ENCODE measurements around the gene MMAB.

MMAB gene

GRCh38 chr12:109535231-109535862 is 38.0 kb downstream of the MMAB start:
- DNase-seq: no peak

- DNase-seq: no peak
These were observed 38.8 kb downstream of the MMAB start for GRCh38 chr12:109534456-109534855.

DNA sequence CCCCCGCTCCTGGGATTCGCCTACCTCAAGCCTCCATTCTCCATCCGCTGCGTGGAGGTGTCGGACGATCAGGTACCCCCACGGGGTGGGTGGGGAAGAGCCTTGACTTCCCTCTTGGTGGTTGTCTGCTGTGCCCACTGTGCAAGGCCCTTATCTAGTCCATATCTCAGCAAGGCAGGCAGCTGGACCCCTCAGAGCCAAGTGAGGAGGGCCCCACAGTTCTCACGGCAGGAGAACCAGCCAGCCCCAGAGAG is 39.9 kb downstream of the MMAB start:
- no peak for DNase-seq

DNA sequence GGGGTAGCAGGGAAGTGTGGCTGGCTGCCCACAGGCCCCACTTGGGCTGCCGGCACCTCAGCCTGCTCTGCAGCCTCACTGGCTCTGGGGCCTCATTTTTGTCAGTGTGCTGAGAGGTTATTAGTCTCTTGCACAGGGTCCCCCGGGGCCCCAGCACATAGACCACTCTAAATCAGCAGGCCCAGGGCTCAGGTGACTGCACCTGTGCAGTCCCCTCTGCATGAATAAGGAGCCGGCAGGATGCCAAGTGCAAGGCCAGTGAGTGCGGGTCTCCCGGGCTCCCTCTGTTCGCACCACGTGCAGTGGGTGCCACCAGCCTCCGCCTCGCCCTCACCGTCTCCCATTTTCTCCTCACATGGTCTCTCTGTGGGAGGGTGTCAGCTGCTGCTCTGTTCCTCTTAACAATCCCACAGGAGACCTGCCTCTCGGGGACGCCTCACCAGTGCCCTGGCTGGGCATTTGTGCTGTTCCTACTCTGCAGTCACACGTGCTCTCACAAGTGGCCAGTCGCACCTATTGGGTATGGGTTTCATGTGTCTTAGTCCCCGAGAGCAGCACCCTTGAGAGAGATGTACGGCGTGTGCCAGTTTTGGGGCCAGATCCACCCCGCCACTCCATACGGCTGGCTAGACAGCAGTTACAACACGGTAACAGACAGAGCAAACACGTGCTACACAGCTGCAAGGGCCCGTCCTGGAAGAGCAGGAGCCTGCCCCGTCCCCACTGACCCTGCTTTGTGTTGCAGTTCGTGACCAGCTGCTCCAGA is 40.4 kb downstream of the MMAB start:
- no peak for DNase-seq

GRCh38 chr12:109531411-109531810 is 41.9 kb downstream of the MMAB start:
- no peak for DNase-seq

DNA sequence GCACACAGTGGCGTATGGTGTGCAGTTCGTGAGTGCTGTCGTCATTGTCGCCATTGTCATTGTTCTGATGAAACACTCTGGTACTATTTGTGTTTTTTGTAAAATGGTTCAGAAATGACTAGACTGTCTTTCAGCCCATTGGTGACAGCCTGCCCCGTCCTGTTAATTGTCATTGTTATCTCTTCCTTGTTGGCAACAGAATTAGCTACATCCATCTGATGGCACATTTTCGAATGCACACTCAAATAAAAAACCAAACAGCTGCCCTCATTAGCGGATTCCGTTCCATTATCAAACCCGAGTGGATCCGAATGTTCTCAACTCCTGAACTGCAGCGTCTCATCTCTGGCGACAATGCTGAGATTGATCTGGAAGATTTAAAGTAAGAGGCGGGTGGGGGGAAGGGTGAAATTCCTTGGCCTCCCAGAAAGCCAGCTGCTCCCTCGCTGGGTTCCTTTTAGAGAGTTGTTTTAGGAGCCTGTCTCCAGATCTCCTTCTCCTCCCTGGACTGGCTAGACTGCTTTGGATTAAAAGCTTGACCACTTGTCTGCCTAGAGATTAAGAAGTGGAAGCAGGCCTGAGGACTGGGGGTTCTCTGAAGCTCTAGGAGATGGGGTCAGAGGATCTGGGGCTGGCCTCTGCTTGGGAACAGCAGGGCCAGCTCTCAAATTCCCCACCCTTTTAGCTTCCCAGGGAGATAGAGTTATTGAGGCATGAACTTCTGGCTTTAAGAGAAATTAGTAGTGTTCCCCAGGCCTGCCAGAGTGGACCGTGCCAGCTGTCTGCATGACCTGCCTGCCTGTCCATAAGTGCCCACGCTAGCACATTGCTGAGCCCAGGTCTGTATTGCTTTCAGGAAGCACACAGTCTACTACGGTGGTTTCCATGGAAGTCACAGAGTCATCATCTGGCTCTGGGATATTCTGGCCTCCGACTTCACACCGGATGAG is 43.3 kb downstream of the MMAB start:
- DNase-seq: no peak

DNA sequence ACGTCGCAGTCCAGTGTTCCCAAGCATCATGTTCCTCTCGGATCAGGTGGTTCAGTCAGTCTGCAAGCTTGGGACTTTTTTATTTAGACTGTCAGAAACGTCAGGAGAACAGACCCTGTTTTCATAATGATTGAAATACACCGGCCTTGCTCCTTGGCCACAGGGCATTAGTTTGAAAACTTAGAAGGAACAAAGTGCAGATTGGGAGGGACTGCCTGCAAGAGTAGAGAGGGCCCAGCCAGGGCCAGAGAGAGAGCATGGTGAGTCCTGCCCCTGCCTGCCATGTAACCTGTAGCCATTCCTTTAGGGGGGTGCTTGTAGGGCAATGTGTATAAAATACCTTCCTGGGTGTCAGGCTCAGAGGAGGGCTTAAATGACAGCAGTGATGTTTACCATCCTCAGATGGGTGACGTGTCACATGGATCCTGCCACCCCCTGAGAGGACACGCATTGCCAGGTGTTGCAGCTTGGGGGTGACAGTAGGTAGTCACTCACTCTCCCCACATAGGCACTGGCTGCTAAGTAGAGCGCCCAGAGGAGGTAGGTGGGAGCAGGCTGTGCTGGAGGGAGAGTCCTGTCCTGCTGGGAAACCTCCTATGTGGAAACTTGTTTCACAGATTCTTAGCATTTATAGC is 45.7 kb downstream of the MMAB start:
- DNase-seq: no peak

DNA sequence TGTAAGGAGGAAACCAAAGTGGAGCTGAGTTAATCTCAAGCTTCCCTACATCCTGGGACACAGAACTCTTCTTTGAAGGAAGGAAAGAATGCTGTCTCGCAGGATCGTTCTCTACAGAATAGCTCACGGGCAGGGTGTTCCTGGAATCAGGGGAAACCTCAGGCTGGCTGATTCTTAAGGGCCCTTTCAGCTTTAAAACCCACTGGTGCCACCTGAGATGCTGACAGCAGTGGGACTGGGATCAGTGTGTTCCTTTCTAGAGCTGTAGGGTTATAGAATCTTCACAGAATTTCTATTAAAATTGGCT is 48.1 kb downstream of the MMAB start:
- DNase-seq: no peak

GRCh38 chr12:109524466-109525278 is 48.6 kb downstream of the MMAB start:
- no peak for DNase-seq

GRCh38 chr12:109523504-109523903 is 49.8 kb downstream of the MMAB start:
- no peak for DNase-seq

DNA sequence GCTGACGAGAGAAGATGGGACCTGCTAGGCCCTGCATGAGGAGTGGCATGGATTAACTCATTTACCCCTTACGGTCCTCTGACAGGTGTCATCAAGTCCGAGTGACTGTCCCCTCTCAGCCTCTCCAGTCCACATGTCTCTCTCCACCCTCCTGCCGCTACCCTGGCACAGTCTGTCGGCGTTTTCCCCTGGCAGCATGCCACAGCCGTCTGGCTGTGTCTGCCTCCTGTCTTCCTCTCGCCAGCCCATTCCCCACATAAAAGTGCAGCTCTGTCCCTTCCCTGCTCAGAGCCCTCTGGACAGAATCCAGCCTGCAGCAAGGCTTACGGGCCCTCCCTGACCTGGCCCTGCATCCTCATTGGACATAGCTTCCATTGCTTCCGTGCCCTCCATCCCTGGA is 50.2 kb downstream of the MMAB start:
- DNase-seq: no peak

DNA sequence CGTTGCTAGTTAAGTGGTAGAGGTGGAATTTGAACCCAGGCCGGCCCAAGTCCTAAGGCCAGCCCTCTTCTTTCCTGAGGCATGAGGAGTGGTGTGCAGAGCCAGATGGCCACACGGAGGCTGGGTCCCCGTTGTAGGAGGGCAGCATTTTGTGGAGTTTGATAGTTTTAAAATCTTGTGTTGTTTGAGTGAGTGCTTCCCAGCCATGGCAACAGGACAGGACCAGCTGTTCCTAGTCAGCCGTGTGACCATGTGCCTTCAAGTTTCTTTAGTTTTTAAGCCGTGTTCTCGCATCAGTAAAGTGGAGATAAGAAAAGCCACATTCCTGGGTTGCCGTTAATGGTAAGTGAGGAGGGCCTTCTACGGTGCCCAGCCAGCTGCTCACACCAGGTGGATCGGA is 51.5 kb downstream of the MMAB start:
- no peak for DNase-seq

DNA sequence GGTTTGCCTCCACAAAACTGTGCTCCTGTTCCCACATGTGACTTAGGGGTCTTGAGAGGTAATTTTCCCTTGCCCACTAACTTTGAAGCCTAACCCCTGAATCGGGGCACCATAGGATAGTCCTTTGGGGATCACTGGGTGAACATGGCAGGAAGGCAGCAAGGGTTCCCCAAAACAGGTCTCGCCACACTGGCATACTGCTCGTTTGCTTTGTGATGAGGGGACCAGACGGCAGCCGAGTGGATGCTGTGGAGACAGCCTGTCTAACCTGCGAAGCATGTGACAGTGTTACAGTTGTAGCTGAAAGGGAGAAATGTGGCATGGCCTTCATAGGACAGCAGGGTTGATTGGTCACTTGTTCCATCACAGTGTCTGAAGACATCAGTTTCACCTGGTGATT is 53.5 kb downstream of the MMAB start:
- DNase-seq: no peak

GRCh38 chr12:109518820-109519665 is 54.3 kb downstream of the MMAB start:
- peak; percentile 55 for DNase-seq

- DNase-seq: no peak
These were observed 55.7 kb downstream of the MMAB start for GRCh38 chr12:109517619-109518018.

- no peak for DNase-seq
These were observed 59.3 kb downstream of the MMAB start for GRCh38 chr12:109513977-109514376.

GRCh38 chr12:109513051-109513450 is 60.3 kb downstream of the MMAB start:
- DNase-seq: no peak

DNA sequence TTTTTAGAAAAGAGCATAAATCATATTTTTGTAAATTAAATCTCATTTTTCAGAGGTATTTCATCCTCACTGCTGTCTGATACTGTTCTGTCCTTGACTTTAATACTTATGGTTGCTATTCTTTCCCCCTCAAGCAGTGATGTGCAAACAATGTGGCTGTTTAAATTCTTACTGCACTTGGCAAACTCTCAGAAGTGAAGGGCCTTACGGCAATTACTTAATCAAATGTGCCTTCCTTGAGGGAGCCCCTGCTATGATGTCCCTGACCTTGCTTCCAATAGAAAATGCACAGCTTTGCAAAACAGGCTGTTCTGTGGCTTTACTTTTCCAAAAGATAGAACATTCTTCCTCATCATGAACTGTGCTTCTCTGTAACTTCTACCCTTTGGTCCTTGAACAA is 60.7 kb downstream of the MMAB start:
- DNase-seq: no peak

- no peak for DNase-seq
These were observed 63.1 kb downstream of the MMAB start for GRCh38 chr12:109510196-109510595.

- DNase-seq: no peak
These were observed 69.2 kb downstream of the MMAB start for GRCh38 chr12:109504068-109504467.
